WTC11 (cell line): Measurements from ENCODE around the gene GYS1. TPM values are rescaled to one million over a fixed set of nuclear protein-coding genes. Genes with fewer than 3 reads are reported as not detected.
"Not testable (repeated sequence)": the region's sequence is repeated elsewhere in the genome, so short reads cannot be mapped to it uniquely, and the experiment has no call there.

Experiments used
- ATAC-seq: fragments of 200-7000 bp; cut with Tn5 transposase; 2 replicates; pipeline ENCODE4 v1.10.0; 2021; ENCODE audit warnings: mild to moderate bottlenecking, moderate library complexity
- CTCF ChIA-PET: fragments of 300-600 bp; sonication (Branson Sonifier 250); formaldehyde crosslinking; loops from one replicate; lab custom pipeline; 2021; ENCODE audit warnings: antibody characterized with exemption; lab: Charles Lee
- POLR2A ChIA-PET: fragments of 350-600 bp; sonication (Branson Sonifier 250); formaldehyde crosslinking; loops from one replicate; lab custom pipeline; 2021; ENCODE audit warnings: antibody characterized with exemption; lab: Charles Lee
- DNase-seq: peaks from one replicate; pipeline ENCODE4 v3.0.0; 2021; ENCODE audit warnings: low spot score
- H3K27ac Mint-ChIP-seq: 2 replicates; pipeline ENCODE4 v1.8.0; 2021; ENCODE audit warnings: mixed read lengths
- H3K27me3 Mint-ChIP-seq: 2 replicates; pipeline ENCODE4 v1.8.0; 2021; ENCODE audit warnings: low read depth, mild to moderate bottlenecking, moderate library complexity, mixed read lengths
- H3K36me3 Mint-ChIP-seq: 2 replicates; pipeline ENCODE4 v1.8.0; 2021; ENCODE audit warnings: mixed read lengths
- H3K4me1 Mint-ChIP-seq: 2 replicates; pipeline ENCODE4 v1.8.0; 2022; ENCODE audit warnings: mixed read lengths
- H3K4me3 Mint-ChIP-seq: 2 replicates; pipeline ENCODE4 v1.8.0; 2021; ENCODE audit warnings: mild to moderate bottlenecking, moderate library complexity, mixed read lengths
- H3K9me3 Mint-ChIP-seq: 2 replicates; pipeline ENCODE4 v1.8.0; 2021; ENCODE audit warnings: mixed read lengths
- AR ChIP-seq: fragments of 250-450 bp; sonication (Bioruptor Pico); IDR thresholded peaks from 2 replicates; pipeline ENCODE4 v1.9.0; 2021; ENCODE audit warnings: mild to moderate bottlenecking
- ATF2 ChIP-seq: sonication (generic); formaldehyde crosslinking; IDR thresholded peaks from 2 replicates; pipeline ENCODE4 v1.8.1; 2022; ENCODE audit warnings: low read depth, missing genetic modification reagents, borderline replicate concordance
- ATF3 ChIP-seq: sonication (generic); formaldehyde crosslinking; conservative IDR thresholded peaks from 2 replicates; pipeline ENCODE4 v1.8.1; 2022; ENCODE audit warnings: mild to moderate bottlenecking, missing genetic modification reagents
- CDX4 ChIP-seq: fragments of 250-450 bp; sonication (Bioruptor Pico); IDR thresholded peaks from 2 replicates; pipeline ENCODE4 v1.9.0; 2021; ENCODE audit warnings: moderate library complexity, mild to moderate bottlenecking, inconsistent platforms, borderline replicate concordance
- CREM ChIP-seq: sonication (generic); formaldehyde crosslinking; IDR thresholded peaks from 2 replicates; pipeline ENCODE4 v1.8.1; 2022; ENCODE audit warnings: mild to moderate bottlenecking, missing genetic modification reagents, moderate library complexity
- E2F5 ChIP-seq: sonication (generic); formaldehyde crosslinking; IDR thresholded peaks from 2 replicates; pipeline ENCODE4 v1.8.1; 2022; ENCODE audit warnings: mild to moderate bottlenecking, moderate library complexity, missing genetic modification reagents
- ERG ChIP-seq: fragments of 250-450 bp; sonication (Bioruptor Pico); IDR thresholded peaks from 2 replicates; pipeline ENCODE4 v1.8.0; 2021; ENCODE audit warnings: mild to moderate bottlenecking
- IRF2 ChIP-seq: sonication (generic); formaldehyde crosslinking; IDR thresholded peaks from 2 replicates; pipeline ENCODE4 v1.8.0; 2022; ENCODE audit warnings: low read depth, missing genetic modification reagents, borderline replicate concordance
- KAT7 ChIP-seq: sonication (generic); formaldehyde crosslinking; IDR thresholded peaks from 2 replicates; pipeline ENCODE4 v1.8.1; 2023; ENCODE audit warnings: missing genetic modification reagents, mild to moderate bottlenecking, borderline replicate concordance
- MLX ChIP-seq: sonication (generic); formaldehyde crosslinking; IDR thresholded peaks from 2 replicates; pipeline ENCODE4 v1.8.1; 2023; ENCODE audit warnings: mild to moderate bottlenecking, missing genetic modification reagents, moderate library complexity
- SMAD4 ChIP-seq: sonication (generic); formaldehyde crosslinking; IDR thresholded peaks from 2 replicates; pipeline ENCODE4 v1.8.0; 2022; ENCODE audit warnings: mild to moderate bottlenecking, missing genetic modification reagents
- SP1 ChIP-seq: sonication (generic); formaldehyde crosslinking; conservative IDR thresholded peaks from 2 replicates; pipeline ENCODE4 v1.8.1; 2022; ENCODE audit warnings: missing genetic modification reagents
- TCF7 ChIP-seq: sonication (generic); formaldehyde crosslinking; IDR thresholded peaks from 2 replicates; pipeline ENCODE4 v1.8.0; 2022; ENCODE audit warnings: mild to moderate bottlenecking, low read depth, missing genetic modification reagents, moderate library complexity
- TEAD1 ChIP-seq: sonication (generic); formaldehyde crosslinking; IDR thresholded peaks from 2 replicates; pipeline ENCODE4 v1.8.0; 2022; ENCODE audit warnings: mild to moderate bottlenecking, missing genetic modification reagents
- ZMAT4 ChIP-seq: fragments of 250-450 bp; sonication (Bioruptor Pico); IDR thresholded peaks from 2 replicates; pipeline ENCODE4 v1.9.0; 2021; ENCODE audit warnings: mild to moderate bottlenecking
- ZNF219 ChIP-seq: sonication (generic); formaldehyde crosslinking; IDR thresholded peaks from 2 replicates; pipeline ENCODE4 v1.8.0; 2023; ENCODE audit warnings: missing genetic modification reagents, mild to moderate bottlenecking, borderline replicate concordance
- ZNF263 ChIP-seq: sonication (generic); formaldehyde crosslinking; IDR thresholded peaks from 2 replicates; pipeline ENCODE4 v1.8.1; 2022; ENCODE audit warnings: low read depth, mild to moderate bottlenecking, moderate library complexity, missing genetic modification reagents
- ZNF416 ChIP-seq: fragments of 250-450 bp; sonication (Bioruptor Pico); IDR thresholded peaks from 2 replicates; pipeline ENCODE4 v1.9.0; 2021; ENCODE audit warnings: mild to moderate bottlenecking, inconsistent platforms
- total RNA-seq: library from RNA; stranded (reverse); gene quantifications from 3 replicates; pipeline ENCODE4 v1.2.3, GENCODE V29; 2021

GYS1 gene
- total RNA-seq, 1 experiment from 2014 or later = 52.0 TPM

- TF ChIP-seq ATF3 (CRISPR knock-in tag) (no peak), MLX (CRISPR knock-in tag) (no peak), ZNF416 (CRISPR knock-in tag) (no peak), SMAD4 (CRISPR knock-in tag) (no peak), ATF2 (CRISPR knock-in tag) (no peak)
- TF ChIP-seq, all 79 proteins: peak for 0
These were observed 71.2 kb downstream of the GYS1 start (continued) for GRCh38 chr19:48921721-48922500.

GRCh38 chr19:48920949-48921348, 72.2 kb downstream of the GYS1 start:
- CTCF ChIA-PET = interaction anchor here (1.4 kb wide), 1 partner anchor 12 kb away, joined by 4 read pairs; the partner anchor contains the start of gene DHDH
- no peak overlapping the region for H3K27ac Mint-ChIP-seq
- no peak for DNase-seq
- no peaks in the 10 kb centered on the region for H3K4me1 Mint-ChIP-seq
- H3K9me3 Mint-ChIP-seq = no peaks in the 10 kb centered on the region
- no peaks in the 10 kb centered on the region for H3K27me3 Mint-ChIP-seq
- H3K36me3 Mint-ChIP-seq = peaks cover 17% of the 10 kb centered on the region
- TF ChIP-seq TEAD1 (no peak), ERG (CRISPR knock-in tag) (no peak), SP1 (CRISPR knock-in tag) (no peak), KAT7 (CRISPR knock-in tag) (no peak), ZMAT4 (no peak), E2F5 (CRISPR knock-in tag) (no peak), CREM (no peak), IRF2 (CRISPR knock-in tag) (no peak), ZNF219 (CRISPR knock-in tag) (no peak), ZNF263 (no peak), AR (CRISPR knock-in tag) (no peak), CDX4 (no peak), TCF7 (CRISPR knock-in tag) (no peak)
- POLR2A ChIA-PET = no interaction called here
- ATAC-seq = no peak
- H3K4me3 Mint-ChIP-seq = no peak overlapping the region

GRCh38 chr19:48919271-48919670, 73.8 kb downstream of the GYS1 start:
- DNase-seq, H3K27ac Mint-ChIP-seq, H3K4me1 Mint-ChIP-seq, H3K9me3 Mint-ChIP-seq, ATAC-seq, H3K27me3 Mint-ChIP-seq, H3K4me3 Mint-ChIP-seq: not testable (repeated sequence)
- peaks cover 24% of the 10 kb centered on the region for H3K36me3 Mint-ChIP-seq
- POLR2A ChIA-PET = interaction anchor here (0.6 to 1.1 kb wide), 4 partner anchors 14 to 293 kb away, joined by 3 to 5 read pairs (median 4); partner anchors contain the start of gene DHDH
- CTCF ChIA-PET = interaction anchor here (0.6 to 2.3 kb wide), 12 partner anchors 14 to 291 kb away, joined by 3 to 20 read pairs (median 4); partner anchors contain the start of genes DHDH, GYS1, NUCB1 and RUVBL2
